CMK (cell line): ENCODE measurements around the gene DCC.

Source experiments
- DNase-seq: peaks from one replicate; pipeline ENCODE4 v3.0.0-alpha.2; 2010; ENCODE audit warnings: low read depth

DCC gene

GRCh38 chr18:52933356-52933755, 593.4 kb downstream of the DCC start:
- no peak for DNase-seq

GRCh38 chr18:52936931-52937330, 596.9 kb downstream of the DCC start:
- no peak for DNase-seq

GRCh38 chr18:52937840-52938239, 597.8 kb downstream of the DCC start:
- no peak for DNase-seq

GRCh38 chr18:52945552-52945951, 605.6 kb downstream of the DCC start:
- DNase-seq = no peak

- no peak for DNase-seq
These were observed 609.0 kb downstream of the DCC start for GRCh38 chr18:52948868-52949444.

- no peak for DNase-seq
These were observed 610.2 kb downstream of the DCC start for GRCh38 chr18:52950155-52950554.

GRCh38 chr18:52953387-52953786, 613.4 kb downstream of the DCC start:
- DNase-seq = no peak

- DNase-seq = no peak
These were observed 623.5 kb downstream of the DCC start for GRCh38 chr18:52963481-52963880.

- DNase-seq = no peak
These were observed 630.7 kb downstream of the DCC start for GRCh38 chr18:52970686-52971085.

GRCh38 chr18:52971097-52971496, 631.1 kb downstream of the DCC start:
- no peak for DNase-seq

GRCh38 chr18:52979892-52980291, 639.9 kb downstream of the DCC start:
- DNase-seq = no peak

- DNase-seq = no peak
These were observed 651.2 kb downstream of the DCC start for GRCh38 chr18:52991246-52991645.

- DNase-seq = no peak
These were observed 652.0 kb downstream of the DCC start for GRCh38 chr18:52992041-52992440.

- DNase-seq = no peak
These were observed 655.9 kb downstream of the DCC start for GRCh38 chr18:52995875-52996274.

GRCh38 chr18:52999633-53000032, 659.6 kb downstream of the DCC start:
- no peak for DNase-seq

- no peak for DNase-seq
These were observed 664.8 kb downstream of the DCC start for GRCh38 chr18:53004798-53005197.

GRCh38 chr18:53018791-53019190, 678.8 kb downstream of the DCC start:
- no peak for DNase-seq

GRCh38 chr18:53025247-53025646, 685.2 kb downstream of the DCC start:
- DNase-seq = no peak

GRCh38 chr18:53028565-53028964, 688.6 kb downstream of the DCC start:
- DNase-seq = no peak

- DNase-seq = no peak
These were observed 693.1 kb downstream of the DCC start for GRCh38 chr18:53033128-53033527.

- DNase-seq = no peak
These were observed 698.6 kb downstream of the DCC start for GRCh38 chr18:53038608-53039007.

GRCh38 chr18:53040286-53040685, 700.3 kb downstream of the DCC start:
- DNase-seq = no peak

- DNase-seq = no peak
These were observed 716.1 kb downstream of the DCC start for GRCh38 chr18:53056064-53056463.

- no peak for DNase-seq
These were observed 730.8 kb downstream of the DCC start for GRCh38 chr18:53070788-53071187.

- DNase-seq = no peak
These were observed 740.7 kb downstream of the DCC start for GRCh38 chr18:53080687-53081086.
